Measurements from ENCODE around the gene TRABD2B. TPM values are rescaled to one million over a fixed set of nuclear protein-coding genes. Genes with fewer than 3 reads are reported as not detected.

Gene TRABD2B
- total and polyA plus RNA-seq, 2 donors (not counting 3 experiments of a cell fraction or from before 2014, with no cell fraction given): not detected

DNA sequence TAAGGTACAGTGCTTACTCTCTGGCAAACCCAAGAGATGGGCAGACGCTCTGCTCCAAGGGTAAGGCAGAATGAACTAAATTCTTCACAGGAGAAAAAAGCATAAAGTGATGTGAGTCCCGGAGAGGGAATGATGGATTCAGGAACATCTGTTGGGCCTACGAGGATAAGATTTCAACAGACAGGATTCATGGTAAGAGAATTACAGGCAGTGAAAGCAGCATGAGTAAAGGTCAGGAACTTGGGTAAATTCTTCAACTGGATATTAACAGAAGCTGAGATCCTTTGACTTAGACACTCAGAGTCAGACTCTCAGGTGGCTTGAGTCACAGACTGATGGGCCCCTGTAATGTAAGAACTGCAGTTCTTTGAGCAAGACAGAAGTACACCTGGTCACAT, 152.6 kb downstream of the TRABD2B start:
- Histone ChIP-seq H3K27ac (ENCODE audit: insufficient read depth, low read depth, low read length) (no peak overlapping the region), H3K4me1 (ENCODE audit: control insufficient read depth, extremely low read depth, insufficient read depth, low read length) (no peaks in the 10 kb centered on the region), H2AFZ (ENCODE audit: low read depth, low read length) (no peak overlapping the region), H3K4me2 (ENCODE audit: insufficient read depth, low read length) (no peak overlapping the region), H3K27me3 (ENCODE audit: control insufficient read depth in 2 of 2, insufficient read depth in 2 of 2, low read length in 2 of 2) (no peaks in the 10 kb centered on the region), H3K36me3 (ENCODE audit: control insufficient read depth in 2 of 2, extremely low read depth in 1 of 2, insufficient read depth in 2 of 2, low read length in 2 of 2) (no peaks in the 10 kb centered on the region), H3K9me3 (replicated peaks; ENCODE audit: control insufficient read depth, insufficient read depth, low read length) (no peaks in the 10 kb centered on the region), H3K9ac (replicated peaks; ENCODE audit: extremely low read depth, insufficient read depth, low read length) (no peak overlapping the region), H3K4me3 (replicated peaks in 1 of 3; ENCODE audit: insufficient read depth in 1 of 3, low read depth in 1 of 3, low read length in 3 of 3) (no peak overlapping the region), H3K9me1 (replicated peaks; ENCODE audit: control insufficient read depth, extremely low read depth, insufficient read depth, low read length) (no peaks in the 10 kb centered on the region), H4K20me1 (replicated peaks; ENCODE audit: control insufficient read depth, extremely low read depth, insufficient read depth, low read length) (no peaks in the 10 kb centered on the region), H3K79me2 (ENCODE audit: control insufficient read depth, insufficient read depth, low read length) (no peaks in the 10 kb centered on the region)
- dilution Hi-C loops (cut with MboI; ENCODE audit: extremely low pct_ligation_motif_present, low sequenced_read_pairs): no loop called here
- ChIA-PET POLR2A (no interaction called here), CTCF (no interaction called here)
- BruUV-seq (replicated peaks): no TSS peak
- intact Hi-C loops (cut with micrococcal nuclease): no loop called here
- DNase-seq (ENCODE audit: low read depth, low spot score): no peak
- TF ChIP-seq FOS (IDR thresholded peaks at IDR 0.05; ENCODE audit: borderline replicate concordance, insufficient read depth, low read length) (no peak), GATA2 (IDR thresholded peaks at IDR 0.05; ENCODE audit: insufficient read depth, insufficient read length, low read depth, low read length) (no peak), MYC (IDR thresholded peaks at IDR 0.05; ENCODE audit: low read depth, low read length) (no peak), POLR2AphosphoS5 (IDR thresholded peaks at IDR 0.05; ENCODE audit: insufficient read depth, low read depth, low read length) (no peak)
- TF ChIP-seq, protein P1, sequence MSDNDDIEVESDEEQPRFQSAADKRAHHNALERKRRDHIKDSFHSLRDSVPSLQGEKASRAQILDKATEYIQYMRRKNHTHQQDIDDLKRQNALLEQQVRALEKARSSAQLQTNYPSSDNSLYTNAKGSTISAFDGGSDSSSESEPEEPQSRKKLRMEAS (IDR thresholded peaks at IDR 0.05; ENCODE audit: insufficient read depth, insufficient read length): no peak
- TF ChIP-seq, protein P2, sequence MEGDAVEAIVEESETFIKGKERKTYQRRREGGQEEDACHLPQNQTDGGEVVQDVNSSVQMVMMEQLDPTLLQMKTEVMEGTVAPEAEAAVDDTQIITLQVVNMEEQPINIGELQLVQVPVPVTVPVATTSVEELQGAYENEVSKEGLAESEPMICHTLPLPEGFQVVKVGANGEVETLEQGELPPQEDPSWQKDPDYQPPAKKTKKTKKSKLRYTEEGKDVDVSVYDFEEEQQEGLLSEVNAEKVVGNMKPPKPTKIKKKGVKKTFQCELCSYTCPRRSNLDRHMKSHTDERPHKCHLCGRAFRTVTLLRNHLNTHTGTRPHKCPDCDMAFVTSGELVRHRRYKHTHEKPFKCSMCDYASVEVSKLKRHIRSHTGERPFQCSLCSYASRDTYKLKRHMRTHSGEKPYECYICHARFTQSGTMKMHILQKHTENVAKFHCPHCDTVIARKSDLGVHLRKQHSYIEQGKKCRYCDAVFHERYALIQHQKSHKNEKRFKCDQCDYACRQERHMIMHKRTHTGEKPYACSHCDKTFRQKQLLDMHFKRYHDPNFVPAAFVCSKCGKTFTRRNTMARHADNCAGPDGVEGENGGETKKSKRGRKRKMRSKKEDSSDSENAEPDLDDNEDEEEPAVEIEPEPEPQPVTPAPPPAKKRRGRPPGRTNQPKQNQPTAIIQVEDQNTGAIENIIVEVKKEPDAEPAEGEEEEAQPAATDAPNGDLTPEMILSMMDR (IDR thresholded peaks at IDR 0.05; ENCODE audit: extremely low read depth in 1 of 2, insufficient read depth in 1 of 2, low read depth in 1 of 2, low read length in 2 of 2): no peak
- no peak for FAIRE-seq
